Measurements from ENCODE around the gene HDC.

HDC gene, protein sequence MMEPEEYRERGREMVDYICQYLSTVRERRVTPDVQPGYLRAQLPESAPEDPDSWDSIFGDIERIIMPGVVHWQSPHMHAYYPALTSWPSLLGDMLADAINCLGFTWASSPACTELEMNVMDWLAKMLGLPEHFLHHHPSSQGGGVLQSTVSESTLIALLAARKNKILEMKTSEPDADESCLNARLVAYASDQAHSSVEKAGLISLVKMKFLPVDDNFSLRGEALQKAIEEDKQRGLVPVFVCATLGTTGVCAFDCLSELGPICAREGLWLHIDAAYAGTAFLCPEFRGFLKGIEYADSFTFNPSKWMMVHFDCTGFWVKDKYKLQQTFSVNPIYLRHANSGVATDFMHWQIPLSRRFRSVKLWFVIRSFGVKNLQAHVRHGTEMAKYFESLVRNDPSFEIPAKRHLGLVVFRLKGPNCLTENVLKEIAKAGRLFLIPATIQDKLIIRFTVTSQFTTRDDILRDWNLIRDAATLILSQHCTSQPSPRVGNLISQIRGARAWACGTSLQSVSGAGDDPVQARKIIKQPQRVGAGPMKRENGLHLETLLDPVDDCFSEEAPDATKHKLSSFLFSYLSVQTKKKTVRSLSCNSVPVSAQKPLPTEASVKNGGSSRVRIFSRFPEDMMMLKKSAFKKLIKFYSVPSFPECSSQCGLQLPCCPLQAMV

GRCh38 chr15:50265620-50266019 is at the start of gene HDC:
Gene HDC (minus strand): TSS chr15:50265726. CDS start chr15:50265623, 103 bp downstream.
- no peak for DNase-seq

DNA sequence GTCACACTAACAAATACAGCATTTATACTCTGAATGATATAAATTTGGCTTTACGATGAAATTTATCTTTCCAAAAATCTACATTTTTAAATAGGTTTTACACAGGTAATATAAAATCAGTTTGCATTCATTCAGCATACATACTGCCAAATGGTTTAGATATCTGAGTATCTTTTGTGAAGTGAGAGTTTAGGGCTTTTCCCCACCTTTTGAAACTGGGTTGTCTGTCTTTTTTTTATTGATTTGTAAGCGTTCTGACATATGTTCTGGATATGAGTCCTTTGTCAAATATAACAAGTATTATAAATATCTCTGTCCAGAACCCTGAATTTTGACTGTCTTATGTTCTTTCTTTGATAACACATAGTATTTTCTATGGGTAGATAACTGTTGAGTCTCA is 47.1 kb upstream of the HDC start:
- no peak for DNase-seq

- no peak for DNase-seq
Observed at GRCh38 chr15:50307799-50308198, 42.3 kb upstream of the HDC start.

DNA sequence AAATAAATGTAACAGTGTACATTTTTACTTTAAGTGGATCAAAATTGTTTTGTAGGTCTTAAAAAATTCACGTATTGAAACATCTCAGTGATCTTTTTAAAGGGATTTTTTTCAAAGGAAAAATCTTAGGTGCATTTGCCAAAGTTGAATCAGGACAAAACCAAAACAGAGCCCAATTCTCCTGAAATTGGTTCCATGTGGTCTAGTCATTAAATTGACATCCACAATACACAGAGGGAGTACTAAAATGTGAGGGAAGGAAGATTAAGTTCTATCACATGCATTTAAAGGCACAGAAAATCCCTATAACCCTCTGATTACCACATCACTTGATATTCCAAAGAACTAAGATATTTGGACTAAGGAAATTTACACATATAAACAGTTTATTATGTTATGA is 39.3 kb upstream of the HDC start:
- DNase-seq, result no peak

- no peak for DNase-seq
Observed at GRCh38 chr15:50302581-50302980, 37.1 kb upstream of the HDC start.

GRCh38 chr15:50298340-50298739 is 32.8 kb upstream of the HDC start:
- no peak for DNase-seq

DNA sequence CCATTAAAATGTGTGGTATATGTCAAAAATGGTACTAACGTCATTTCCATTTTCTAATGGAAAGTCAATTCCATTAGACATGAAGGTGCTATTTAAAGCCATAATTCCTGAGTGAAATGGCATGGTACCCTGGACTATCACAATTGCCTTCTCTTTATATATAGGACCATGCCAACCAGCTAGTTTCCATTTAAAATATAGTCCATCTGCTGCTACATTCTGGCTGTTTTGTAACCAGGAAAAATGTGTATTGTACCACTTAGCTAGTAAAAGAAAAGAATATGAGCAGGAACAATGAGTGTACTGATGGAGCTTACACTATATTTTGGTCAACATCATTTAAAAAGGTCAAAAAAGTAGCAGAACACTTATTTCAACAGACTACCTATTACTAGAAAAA is 30.4 kb upstream of the HDC start:
- DNase-seq, result no peak

DNA sequence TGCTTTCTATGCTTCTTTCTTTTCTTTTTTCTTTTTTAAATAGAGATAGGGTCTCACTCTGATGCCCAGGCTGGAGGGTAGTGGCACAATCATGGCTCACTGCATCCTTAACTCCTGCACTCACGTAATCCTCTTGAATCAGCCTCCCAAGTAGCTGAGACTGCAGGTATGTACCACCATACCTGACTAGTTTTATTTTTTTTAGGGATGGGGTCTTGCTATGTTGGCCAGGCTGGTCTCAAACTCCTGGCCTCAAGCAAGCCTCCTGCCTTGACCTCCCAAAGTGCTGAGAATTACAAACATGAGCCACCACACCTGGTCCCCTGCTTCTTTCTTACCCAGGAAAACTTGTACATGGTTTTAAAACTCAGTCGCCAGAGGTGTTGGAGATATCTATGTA is 24.2 kb upstream of the HDC start:
- no peak for DNase-seq

DNA sequence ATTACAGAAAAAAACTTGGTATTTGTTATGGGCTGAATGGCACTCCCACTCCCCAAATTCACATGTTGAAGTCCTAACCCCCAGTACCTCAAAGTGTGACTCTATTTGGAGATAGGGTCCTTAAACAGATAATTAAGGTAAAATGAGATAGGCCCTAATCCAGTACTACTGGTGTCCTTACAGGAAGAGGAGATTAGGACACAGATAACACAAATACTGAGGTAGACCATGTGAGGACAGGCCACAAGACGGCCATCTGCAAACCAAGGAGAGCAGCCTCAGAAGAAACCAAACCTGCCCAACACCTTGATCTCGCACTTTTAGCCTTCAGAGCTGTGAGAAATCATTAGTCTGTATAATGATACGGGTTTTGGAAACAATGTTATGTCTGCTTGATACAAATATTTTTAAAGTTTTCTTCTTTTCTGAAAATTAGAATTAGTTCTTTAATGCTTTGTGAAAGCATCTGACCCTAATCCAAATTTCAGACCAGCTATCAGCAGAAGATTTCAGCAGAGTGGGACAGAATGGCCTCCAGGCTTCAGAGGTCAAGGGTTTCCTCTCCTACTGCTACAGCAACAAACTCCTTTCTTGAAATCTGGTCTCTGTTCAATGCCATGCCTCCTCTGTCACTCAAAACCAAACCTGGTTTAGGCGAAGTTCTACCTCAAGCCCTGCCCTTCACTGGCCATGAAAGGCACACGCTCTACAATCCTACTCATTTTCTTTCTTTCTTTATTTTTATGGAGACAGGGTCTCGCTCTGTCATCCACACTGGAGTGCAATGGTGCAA is 22.0 kb upstream of the HDC start:
- no peak for DNase-seq

- no peak for DNase-seq
Observed at GRCh38 chr15:50281427-50281826, 15.9 kb upstream of the HDC start.

- no peak for DNase-seq
Observed at GRCh38 chr15:50280271-50280670, 14.7 kb upstream of the HDC start.

DNA sequence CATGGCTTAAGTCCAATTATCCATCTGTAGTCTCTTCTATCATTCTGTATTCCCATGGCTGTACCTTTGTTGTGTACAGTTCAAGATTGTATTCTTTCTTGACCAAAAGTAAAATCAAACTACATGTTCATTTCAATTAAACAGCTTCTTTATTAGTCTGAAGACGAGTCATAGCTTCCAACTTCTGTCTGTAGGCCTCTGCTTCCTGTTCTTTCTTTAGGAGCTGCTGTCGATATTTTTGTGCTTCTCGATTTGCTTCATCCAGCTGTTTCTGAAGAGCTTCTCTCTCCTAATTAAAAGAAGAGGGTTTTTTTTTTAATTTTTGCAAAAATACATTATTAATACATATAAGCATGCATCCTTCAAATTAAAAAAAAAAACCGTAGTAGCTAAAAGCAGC is 13.0 kb upstream of the HDC start:
- no peak for DNase-seq

- no peak for DNase-seq
Observed at GRCh38 chr15:50277370-50277769, 11.8 kb upstream of the HDC start.

DNA sequence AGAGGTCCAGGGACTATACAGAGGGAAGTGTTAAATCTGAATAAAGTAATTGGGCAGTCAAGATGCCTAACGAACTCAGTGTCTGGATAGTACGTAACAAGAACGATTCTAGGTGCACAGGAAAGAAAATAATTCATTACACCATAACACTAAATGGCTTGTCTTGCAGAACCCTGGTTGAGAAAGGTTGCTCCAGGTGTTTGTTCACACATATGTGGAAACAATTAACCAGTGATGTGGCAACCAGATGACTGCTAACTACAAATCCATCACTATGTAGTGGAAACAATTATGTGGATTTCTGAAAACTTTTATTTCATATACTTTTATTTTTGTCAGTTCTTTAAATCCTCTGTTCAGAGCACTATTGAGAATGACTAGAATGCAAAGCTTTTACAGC is 10.4 kb upstream of the HDC start:
- no peak for DNase-seq

DNA sequence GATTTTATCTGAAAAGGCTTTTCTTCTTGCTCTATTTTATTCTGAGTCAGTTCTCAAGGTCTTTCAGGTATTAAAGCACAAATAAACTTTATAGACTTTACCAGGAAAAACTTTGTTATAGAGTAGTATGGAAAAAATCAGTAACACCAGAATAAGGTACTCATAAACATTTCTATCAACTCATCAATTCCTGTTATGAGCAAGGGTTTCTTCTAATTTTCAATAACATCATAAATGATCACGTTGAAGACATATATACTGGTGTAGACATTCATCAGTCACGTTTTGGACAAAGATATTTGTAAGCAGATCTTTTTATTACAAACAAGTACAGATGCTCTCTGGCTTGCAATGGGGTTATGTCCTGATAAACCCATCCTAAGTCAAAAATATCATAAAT is 9.6 kb upstream of the HDC start:
- DNase-seq, result no peak

- no peak for DNase-seq
Observed at GRCh38 chr15:50267577-50267976, 2.1 kb upstream of the HDC start.

DNA sequence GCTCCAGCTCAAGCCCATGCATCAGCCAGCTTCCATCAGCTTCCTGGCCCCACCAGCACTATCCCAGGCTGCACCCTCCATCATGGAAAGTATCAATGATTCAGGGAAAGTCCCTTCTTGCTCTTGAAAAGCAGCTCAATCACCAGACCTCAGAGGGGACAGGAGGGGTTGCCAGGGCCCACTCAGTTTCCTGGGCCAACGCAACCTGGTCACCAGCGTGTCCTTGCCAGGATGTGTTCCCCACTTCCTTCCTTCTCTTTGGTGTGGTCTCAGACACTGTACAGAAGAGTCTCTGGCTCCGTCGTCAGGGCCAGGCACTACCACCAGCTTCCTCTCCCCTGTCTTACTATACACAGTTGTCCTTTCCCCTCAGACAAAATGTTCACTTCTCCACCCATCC is 3.0 kb downstream of the HDC start:
- no peak for DNase-seq

DNA sequence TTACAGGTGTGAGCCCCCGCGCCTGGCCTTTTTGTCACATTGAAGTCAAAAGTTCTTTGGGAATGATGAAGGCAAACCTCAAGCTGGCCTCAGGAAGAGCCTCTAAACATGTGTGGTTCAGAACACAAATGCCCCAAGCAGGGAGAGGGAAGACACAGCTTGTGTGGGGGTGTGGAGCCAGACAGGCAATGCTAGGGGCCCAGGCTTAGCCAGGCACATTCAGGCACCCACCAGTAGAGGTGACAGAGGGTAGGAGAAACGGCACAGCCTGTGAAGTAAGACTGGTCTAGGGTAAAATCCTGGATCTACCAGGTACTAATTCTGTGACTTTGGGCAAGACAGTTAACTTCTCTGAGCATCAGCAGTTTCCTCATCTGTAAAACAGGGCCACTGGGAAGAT is 3.5 kb downstream of the HDC start:
- no peak for DNase-seq

GRCh38 chr15:50260969-50261496 is 4.5 kb downstream of the HDC start:
- DNase-seq, result no peak

DNA sequence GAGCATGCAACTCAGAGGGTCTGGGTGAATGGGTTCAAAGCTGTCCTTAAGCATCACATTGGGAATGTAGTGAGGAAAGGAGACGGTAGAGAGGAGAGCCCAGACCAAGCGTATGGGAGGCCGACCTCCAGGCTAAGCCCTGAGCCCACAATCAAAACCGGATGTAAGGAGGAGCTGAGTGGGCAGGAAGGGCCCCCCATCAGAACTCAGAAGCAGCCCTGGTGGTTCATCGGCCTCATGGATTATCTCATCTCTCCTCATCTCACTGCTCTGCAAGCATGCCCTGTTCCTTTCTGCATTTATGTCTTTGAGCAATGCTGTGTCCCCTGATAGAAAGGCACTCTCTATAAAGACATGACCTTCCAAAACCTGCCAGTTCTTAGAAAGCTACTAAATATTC is 6.2 kb downstream of the HDC start:
- DNase-seq, result no peak

DNA sequence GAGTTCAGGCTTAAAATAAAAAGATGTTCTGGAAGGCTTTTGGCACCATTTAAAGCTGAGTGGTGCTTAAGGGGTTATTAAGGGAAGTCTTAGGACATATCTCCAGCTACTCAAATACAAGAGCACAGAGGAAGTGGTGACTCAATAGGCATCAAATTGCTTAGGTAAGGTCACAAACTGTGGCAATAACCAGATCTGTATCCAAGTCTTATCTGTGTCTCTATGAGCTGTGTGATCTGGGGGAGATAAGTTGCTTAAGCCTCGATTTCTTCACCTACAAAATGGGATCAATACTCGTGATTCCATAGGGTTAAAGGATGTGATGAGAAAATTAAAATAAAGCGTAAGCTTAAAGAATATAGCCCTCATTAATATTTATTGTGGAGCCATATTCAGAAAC is 7.6 kb downstream of the HDC start:
- DNase-seq, result no peak

DNA sequence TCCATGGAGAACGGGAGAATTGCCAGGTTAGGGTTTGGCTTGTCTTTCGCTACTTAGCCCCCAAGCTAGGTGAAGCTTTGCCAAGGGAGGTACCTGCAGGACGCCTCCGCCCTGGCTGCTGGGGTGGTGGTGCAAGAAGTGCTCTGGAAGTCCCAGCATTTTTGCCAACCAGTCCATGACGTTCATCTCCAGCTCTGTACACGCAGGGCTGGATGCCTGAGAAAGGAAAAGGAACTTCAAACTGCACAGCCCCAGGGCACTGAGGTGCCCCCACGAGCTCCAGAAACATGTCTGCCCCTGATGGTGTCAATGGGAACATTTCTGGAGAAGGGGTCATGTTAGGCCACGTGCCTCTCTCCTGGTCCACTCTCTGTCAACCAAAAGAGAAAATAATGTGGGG is 8.2 kb downstream of the HDC start:
- no peak for DNase-seq

- no peak for DNase-seq
Observed at GRCh38 chr15:50256188-50257041, 9.1 kb downstream of the HDC start.
